Activated T-cell treated with anti-CD3 and anti-CD28 coated beads, Interleukin-2, amount 50 U/mL, for 72 hours (primary cell): ENCODE measurements around the gene GRIK1. TPM values are rescaled to one million over a fixed set of nuclear protein-coding genes. Genes with fewer than 3 reads are reported as not detected.

ENCODE experiments used
- ATAC-seq, 2 donors: fragments of 150-1000 bp; cut with Tn5 transposase; replicated peaks in 1 of 2; 2 replicates each; pipeline ENCODE4 v1.10.0; 2021; ENCODE audit warnings: moderate library complexity in 2 of 2, mild to moderate bottlenecking in 1 of 2
- DNase-seq, 2 donors: peaks; one replicate each; pipeline ENCODE4 v3.0.0; 2021 to 2022; ENCODE audit warnings: mixed read lengths in 1 of 2
- H3K27ac Mint-ChIP-seq: one replicate; pipeline ENCODE4 v1.8.0; 2022; ENCODE audit warnings: mild to moderate bottlenecking, moderate library complexity, mixed read lengths
- H3K27me3 Mint-ChIP-seq: one replicate; pipeline ENCODE4 v1.8.0; 2022; ENCODE audit warnings: low read depth, mixed read lengths
- H3K36me3 Mint-ChIP-seq, 2 donors: one replicate each; pipeline ENCODE4 v1.8.0; 2022; ENCODE audit warnings: mixed read lengths in 2 of 2, mild to moderate bottlenecking in 1 of 2; ENCODE audit not compliant: insufficient read depth in 2 of 2
- H3K4me1 Mint-ChIP-seq: one replicate; pipeline ENCODE4 v1.8.0; 2022; ENCODE audit warnings: low read depth, mixed read lengths
- H3K4me3 Mint-ChIP-seq, 2 donors: one replicate each; pipeline ENCODE4 v1.8.0; 2022; ENCODE audit warnings: mild to moderate bottlenecking in 2 of 2, mixed read lengths in 2 of 2, moderate library complexity in 2 of 2
- H3K9me3 Mint-ChIP-seq, 2 donors: one replicate each; pipeline ENCODE4 v1.8.0; 2022; ENCODE audit warnings: mixed read lengths in 2 of 2
- total RNA-seq, 2 donors: library from RNA; stranded (reverse); gene quantifications; one replicate each; pipeline ENCODE4 v1.2.3, GENCODE V29; 2022

Gene GRIK1
- total RNA-seq, 2 donors from 2014 or later: not detected

DNA sequence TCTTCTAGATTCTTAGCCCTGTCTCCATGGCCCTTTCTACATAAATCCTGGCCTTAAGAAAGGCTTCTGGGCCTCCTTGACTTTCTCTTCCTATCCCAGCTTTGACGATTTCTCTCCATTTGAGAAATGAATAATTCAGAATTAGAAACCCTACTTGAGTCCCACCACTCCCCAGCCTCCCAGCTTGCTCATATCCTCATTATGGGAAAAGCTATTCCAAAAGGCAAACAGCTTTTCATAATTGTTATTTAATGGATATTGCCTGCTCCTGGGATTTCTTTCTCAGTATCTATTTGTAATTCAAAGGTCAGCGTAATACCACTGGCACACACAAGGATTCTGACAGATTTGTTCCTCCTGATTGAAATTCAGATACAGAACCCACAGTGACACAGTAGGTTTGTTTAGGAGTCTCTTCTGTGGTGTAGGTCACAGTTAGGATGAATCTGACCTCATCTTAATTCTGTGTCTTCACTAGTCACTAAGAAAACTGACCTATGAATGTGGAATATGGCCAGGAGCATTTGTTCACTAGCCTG is 121.3 kb downstream of the GRIK1 start:
- no peaks in the 10 kb centered on the region for H3K4me1 Mint-ChIP-seq
- H3K4me3 Mint-ChIP-seq: no peak overlapping the region
- H3K9me3 Mint-ChIP-seq: no peaks in the 10 kb centered on the region
- DNase-seq (no peak), ATAC-seq (no peak)
- no peaks in the 10 kb centered on the region for H3K27me3 Mint-ChIP-seq
- H3K27ac Mint-ChIP-seq: no peak overlapping the region
- H3K36me3 Mint-ChIP-seq: no peaks in the 10 kb centered on the region

DNA sequence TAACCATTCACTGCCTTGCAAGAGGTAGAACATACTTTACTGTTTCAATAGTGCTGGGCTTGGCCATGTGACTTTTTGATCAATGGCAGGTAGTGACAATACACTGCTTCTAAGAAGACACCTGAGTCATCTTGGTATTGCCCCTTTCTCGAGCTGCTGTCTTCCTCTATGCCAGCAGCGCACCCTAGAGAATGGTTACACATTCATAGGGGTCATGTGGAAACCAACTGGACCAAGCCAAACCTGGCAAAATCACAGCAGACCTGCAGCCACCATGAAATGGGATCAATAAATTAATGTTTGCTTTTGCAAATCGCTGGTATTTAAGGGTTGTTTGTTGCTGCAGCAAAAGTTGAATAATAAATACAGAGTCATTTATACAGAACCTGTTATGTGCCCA is 122.3 kb downstream of the GRIK1 start:
- no peak for DNase-seq
- H3K36me3 Mint-ChIP-seq: no peaks in the 10 kb centered on the region
- no peak for ATAC-seq
- no peaks in the 10 kb centered on the region for H3K27me3 Mint-ChIP-seq
- H3K4me1 Mint-ChIP-seq: no peaks in the 10 kb centered on the region
- H3K27ac Mint-ChIP-seq: no peak overlapping the region
- no peak overlapping the region for H3K4me3 Mint-ChIP-seq
- no peaks in the 10 kb centered on the region for H3K9me3 Mint-ChIP-seq

DNA sequence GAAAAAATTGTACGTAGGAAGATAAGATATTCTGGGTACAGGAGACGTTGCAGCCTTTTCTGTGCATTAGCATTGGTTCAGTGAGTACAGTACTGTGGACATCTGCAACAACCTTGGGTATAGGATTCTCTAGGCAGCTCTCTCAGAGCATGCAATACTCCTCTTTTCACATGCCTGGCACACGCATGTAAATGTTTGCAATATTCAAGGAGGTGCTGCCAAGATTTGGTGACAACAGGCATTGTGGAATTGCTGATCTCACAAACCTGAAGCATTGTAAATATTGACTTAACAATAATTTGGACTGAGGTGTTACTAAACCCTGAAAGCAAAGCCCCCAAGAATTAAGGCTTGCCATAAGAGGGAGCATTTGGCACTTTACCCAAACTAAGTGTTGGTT is 126.8 kb downstream of the GRIK1 start:
- Mint-ChIP-seq H3K27me3 (peaks cover 5% of the 10 kb centered on the region), H3K4me1 (no peaks in the 10 kb centered on the region), H3K9me3 (no peaks in the 10 kb centered on the region), H3K27ac (no peak overlapping the region), H3K36me3 (no peaks in the 10 kb centered on the region), H3K4me3 (no peak overlapping the region)
- ATAC-seq: no peak
- DNase-seq: no peak

DNA sequence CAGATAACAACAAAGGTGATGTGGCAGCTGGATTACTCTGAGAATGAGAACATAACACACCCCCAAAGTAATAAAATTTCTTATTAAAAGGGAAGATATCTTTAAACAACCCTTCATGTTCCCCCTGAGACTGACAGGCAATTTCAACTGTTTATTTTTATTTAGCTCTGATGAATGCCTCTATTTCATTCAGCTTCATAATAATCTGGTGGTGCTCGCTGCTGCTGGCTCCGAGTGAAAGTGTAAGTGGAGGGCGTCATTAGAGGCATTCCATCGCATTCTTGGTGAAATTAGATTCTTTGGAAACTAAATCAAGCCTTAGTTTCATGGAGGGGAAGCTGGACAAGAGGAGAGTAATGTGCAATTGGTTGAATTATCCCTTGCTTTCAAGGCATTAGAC is 128.9 kb downstream of the GRIK1 start:
- Mint-ChIP-seq H3K4me3 (no peak overlapping the region), H3K4me1 (no peaks in the 10 kb centered on the region), H3K9me3 (no peaks in the 10 kb centered on the region), H3K27me3 (peaks cover 5% of the 10 kb centered on the region), H3K36me3 (no peaks in the 10 kb centered on the region), H3K27ac (no peak overlapping the region)
- DNase-seq (no peak), ATAC-seq (no peak)

DNA sequence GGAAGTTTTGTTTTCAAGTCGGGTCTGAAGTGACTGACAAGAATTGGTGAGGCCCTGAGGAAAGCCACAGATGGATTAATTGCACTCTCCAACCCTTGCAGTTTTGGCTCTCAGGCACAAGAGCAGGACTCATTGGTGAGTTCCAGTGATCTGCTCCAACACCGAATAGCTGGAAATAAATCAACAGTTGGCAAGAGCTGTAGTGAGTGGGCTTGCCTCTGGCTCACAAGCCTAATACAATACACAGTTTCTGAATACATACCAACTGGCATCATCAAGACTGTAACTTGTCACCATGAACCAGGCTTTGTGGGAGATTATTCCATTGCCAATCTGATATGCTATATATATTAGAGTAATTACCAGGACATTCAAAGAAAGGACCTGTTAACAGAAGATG is 131.6 kb downstream of the GRIK1 start:
- Mint-ChIP-seq H3K9me3 (no peaks in the 10 kb centered on the region), H3K36me3 (no peaks in the 10 kb centered on the region), H3K4me3 (no peak overlapping the region), H3K27ac (no peak overlapping the region), H3K4me1 (no peaks in the 10 kb centered on the region), H3K27me3 (peaks cover 11% of the 10 kb centered on the region)
- ATAC-seq (no peak), DNase-seq (no peak)

DNA sequence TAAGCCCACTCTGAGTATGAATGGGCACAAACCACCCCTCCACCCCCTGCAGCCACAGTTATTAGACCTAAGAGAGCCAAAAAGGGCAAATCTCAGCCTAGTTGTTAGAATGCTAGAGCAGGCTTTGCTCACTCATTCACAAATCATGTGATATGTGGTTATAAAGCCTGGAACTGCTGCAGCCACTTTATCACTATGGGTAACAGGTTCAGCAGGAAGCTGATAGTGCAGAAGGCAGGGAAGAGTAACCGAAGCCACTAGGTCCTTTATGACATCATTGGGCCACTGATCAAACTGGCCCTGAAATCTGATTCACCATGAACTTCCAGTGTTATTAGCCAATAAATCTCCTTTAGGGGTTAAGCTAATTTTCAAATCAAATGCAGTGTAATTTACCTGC is 134.7 kb downstream of the GRIK1 start:
- Mint-ChIP-seq H3K27ac (no peak overlapping the region), H3K9me3 (no peaks in the 10 kb centered on the region), H3K36me3 (no peaks in the 10 kb centered on the region)

DNA sequence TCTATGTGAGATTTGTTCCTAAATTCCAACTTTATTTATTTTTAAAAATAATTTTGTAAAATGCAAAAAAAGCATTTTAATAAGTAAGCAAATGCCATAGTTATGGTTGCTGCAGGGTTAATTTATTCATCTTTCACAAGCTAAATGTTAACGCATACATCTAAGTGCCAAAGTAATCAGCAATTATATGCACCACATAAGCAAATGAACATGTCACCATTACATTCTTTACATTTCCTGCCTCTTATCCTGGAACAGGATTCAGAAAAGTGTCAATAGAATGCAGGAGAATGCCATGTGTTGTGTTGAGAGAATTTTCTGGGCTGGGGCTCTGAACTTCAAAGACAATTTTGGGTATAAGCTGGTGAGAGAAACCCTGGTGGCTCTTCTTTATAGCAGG is 136.6 kb downstream of the GRIK1 start:
- Mint-ChIP-seq H3K27ac (no peak overlapping the region), H3K4me1 (no peaks in the 10 kb centered on the region), H3K9me3 (no peaks in the 10 kb centered on the region), H3K4me3 (no peak overlapping the region), H3K36me3 (no peaks in the 10 kb centered on the region), H3K27me3 (peaks cover 19% of the 10 kb centered on the region)
- DNase-seq: no peak
- no peak for ATAC-seq

More for the DNA sequence above, 134.7 kb downstream of the GRIK1 start:
- ATAC-seq (no peak), DNase-seq (no peak)
- Mint-ChIP-seq H3K4me3 (no peak overlapping the region), H3K27me3 (peaks cover 17% of the 10 kb centered on the region), H3K4me1 (no peaks in the 10 kb centered on the region)

DNA sequence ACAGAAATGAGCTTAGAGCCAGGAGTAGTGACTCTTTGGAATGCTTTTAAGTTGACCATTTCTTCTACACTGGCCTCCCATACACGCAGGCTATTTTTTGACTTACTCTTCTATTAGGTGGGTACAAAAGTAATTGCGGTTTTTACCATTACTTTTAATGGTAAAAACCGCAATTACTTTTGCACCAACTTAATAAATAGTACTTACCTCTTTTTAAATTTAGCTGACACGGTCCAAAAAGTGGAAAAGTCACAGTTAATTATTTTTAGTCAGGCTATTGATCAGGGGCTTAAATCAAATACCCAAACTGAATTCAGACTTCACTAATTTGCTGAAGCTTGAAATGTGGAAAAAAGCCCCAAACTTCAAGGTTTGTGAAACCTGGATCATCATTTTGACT is 138.7 kb downstream of the GRIK1 start:
- Mint-ChIP-seq H3K9me3 (no peaks in the 10 kb centered on the region), H3K27ac (no peak overlapping the region), H3K4me3 (no peak overlapping the region), H3K4me1 (no peaks in the 10 kb centered on the region), H3K36me3 (no peaks in the 10 kb centered on the region), H3K27me3 (peaks cover 19% of the 10 kb centered on the region)
- no peak for ATAC-seq
- DNase-seq: no peak

DNA sequence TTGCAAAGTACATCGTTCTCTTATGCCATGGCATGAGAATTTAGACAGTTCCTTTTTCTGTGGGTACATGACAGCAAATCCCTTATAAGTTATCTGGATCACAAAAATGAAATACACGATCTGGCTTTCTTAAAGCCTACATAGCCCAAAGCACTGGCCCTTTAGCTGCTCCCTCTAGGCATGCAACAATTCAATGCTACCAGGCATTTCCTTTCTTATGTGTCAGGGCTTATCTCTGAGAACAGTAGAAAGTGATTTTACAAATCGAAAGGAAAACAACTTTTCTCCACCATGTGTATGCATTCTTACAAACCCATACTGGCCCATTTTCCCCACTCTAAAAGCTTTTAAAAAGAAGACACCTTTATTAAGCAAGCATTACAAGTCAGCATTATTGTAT is 139.7 kb downstream of the GRIK1 start:
- Mint-ChIP-seq H3K4me1 (no peaks in the 10 kb centered on the region), H3K27me3 (peaks cover 26% of the 10 kb centered on the region), H3K9me3 (no peaks in the 10 kb centered on the region), H3K27ac (no peak overlapping the region), H3K36me3 (no peaks in the 10 kb centered on the region), H3K4me3 (no peak overlapping the region)
- ATAC-seq: no peak
- no peak for DNase-seq

DNA sequence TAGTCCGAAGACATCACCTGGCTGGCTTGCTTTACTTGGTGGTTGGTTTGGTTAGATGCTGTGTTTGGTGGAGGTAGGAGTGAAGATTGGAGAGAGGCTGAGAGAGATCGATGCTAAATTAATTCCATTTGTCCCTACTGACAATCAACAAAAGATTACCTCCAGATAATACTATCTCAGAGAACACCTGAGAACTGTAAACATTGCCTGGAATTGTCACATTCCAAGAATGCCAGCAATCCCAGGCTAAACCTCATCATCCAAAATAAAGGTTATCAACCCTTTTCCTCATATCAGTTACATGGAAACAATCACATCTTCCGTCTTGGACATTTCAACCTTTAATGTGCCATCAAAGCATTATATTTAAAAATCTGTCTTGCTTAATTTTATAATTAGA is 141.0 kb downstream of the GRIK1 start:
- DNase-seq (no peak), ATAC-seq (no peak)
- H3K4me1 Mint-ChIP-seq: no peaks in the 10 kb centered on the region
- H3K4me3 Mint-ChIP-seq: no peak overlapping the region
- peaks cover 21% of the 10 kb centered on the region for H3K27me3 Mint-ChIP-seq
- no peak overlapping the region for H3K27ac Mint-ChIP-seq
- H3K9me3 Mint-ChIP-seq: no peaks in the 10 kb centered on the region
- no peaks in the 10 kb centered on the region for H3K36me3 Mint-ChIP-seq

DNA sequence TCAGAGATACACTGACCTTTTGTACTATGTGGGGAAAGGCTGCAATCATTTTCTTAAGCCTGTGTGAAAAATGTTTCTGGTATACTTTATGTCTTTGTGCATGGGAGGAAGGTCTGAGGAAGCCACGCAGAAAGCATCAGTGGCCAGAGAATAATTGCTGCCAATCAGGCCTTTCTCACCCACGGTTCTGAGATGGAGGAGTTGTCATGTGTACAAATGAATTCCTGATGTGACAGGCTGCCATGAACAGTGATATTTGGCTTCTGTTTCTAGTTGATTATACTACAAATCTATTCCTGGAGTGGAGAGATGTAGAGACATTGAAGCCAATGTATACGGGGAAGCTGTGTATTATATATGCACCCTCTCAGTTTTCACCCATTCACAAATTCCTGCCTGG is 142.6 kb downstream of the GRIK1 start:
- ATAC-seq (no peak), DNase-seq (no peak)
- H3K4me3 Mint-ChIP-seq: no peak overlapping the region
- H3K27ac Mint-ChIP-seq: no peak overlapping the region
- H3K4me1 Mint-ChIP-seq: no peaks in the 10 kb centered on the region
- no peaks in the 10 kb centered on the region for H3K36me3 Mint-ChIP-seq
- peaks cover 19% of the 10 kb centered on the region for H3K27me3 Mint-ChIP-seq
- no peaks in the 10 kb centered on the region for H3K9me3 Mint-ChIP-seq

DNA sequence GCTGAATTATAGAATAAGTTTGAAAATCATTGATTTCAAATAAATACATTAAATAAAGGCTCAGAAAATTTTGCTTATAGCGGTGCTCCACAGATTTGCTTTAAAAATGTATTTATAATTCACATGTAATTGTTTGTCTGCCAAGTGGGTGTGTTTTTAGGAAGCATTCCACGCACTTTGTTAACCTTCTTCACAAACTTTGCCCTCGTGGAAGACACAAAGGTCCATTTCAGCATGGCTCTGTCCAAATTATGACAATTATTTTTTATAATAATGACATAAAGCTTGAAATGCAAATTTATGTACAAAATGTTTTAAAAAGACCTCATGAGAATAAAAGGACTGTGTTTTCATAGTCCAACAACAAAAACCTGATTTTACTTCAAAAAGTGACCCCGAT is 146.1 kb downstream of the GRIK1 start:
- Mint-ChIP-seq H3K36me3 (no peaks in the 10 kb centered on the region), H3K27me3 (peaks cover 7% of the 10 kb centered on the region), H3K4me1 (no peaks in the 10 kb centered on the region), H3K27ac (no peak overlapping the region), H3K4me3 (no peak overlapping the region), H3K9me3 (no peaks in the 10 kb centered on the region)
- ATAC-seq: no peak
- DNase-seq: no peak

DNA sequence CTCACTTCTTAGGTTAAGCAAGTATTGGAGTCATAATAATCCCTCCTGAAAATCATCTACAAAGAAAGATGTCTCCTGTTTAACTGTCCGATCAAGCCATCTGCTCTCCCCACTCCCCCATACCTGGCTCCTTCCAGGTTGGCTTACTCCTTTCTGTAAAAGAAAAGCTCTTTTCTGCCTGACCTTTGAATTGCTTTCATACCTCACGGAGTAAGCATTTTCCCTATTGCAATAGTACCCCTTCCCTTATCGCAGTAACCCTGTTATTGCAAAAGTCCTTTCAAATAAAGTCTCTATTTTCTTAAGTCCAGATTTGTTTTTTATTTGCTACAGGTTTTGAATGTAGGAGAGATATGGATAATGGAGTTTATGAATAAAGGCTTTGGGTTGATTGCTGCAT is 150.4 kb downstream of the GRIK1 start:
- no peaks in the 10 kb centered on the region for H3K36me3 Mint-ChIP-seq
- no peak overlapping the region for H3K27ac Mint-ChIP-seq
- peaks cover 8% of the 10 kb centered on the region for H3K27me3 Mint-ChIP-seq
- H3K4me1 Mint-ChIP-seq: peaks cover 5% of the 10 kb centered on the region
- no peak for DNase-seq
- H3K4me3 Mint-ChIP-seq: no peak overlapping the region
- ATAC-seq: no peak
- H3K9me3 Mint-ChIP-seq: no peaks in the 10 kb centered on the region

DNA sequence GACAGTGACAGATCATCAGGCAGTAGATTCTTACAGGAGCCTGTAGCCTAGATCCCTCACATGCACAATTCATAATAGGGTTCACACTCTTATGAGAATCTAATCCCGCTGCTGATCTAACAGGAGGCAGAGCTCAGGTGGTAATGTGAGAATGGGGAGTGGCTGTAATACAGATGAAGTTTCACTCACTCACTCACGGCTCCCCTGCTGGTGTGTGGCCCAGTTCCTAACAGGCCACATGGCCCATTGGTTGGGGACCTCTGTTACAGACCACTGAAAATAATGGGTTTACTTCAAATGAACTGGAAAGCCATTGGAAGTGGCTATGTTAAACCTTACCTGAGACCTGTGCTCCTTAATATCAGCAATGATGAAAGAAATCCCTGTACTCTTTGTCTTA is 151.0 kb downstream of the GRIK1 start:
- Mint-ChIP-seq H3K27ac (no peak overlapping the region), H3K4me3 (no peak overlapping the region), H3K36me3 (no peaks in the 10 kb centered on the region), H3K9me3 (no peaks in the 10 kb centered on the region), H3K4me1 (peaks cover 5% of the 10 kb centered on the region), H3K27me3 (peaks cover 8% of the 10 kb centered on the region)
- DNase-seq (no peak), ATAC-seq (no peak)
